GM13977 (cell line): ENCODE data around the gene DLGAP4.

Experiments used
- DNase-seq: peaks from one replicate; pipeline ENCODE4 v3.0.0; 2012; ENCODE audit warnings: low spot score
- in situ Hi-C: fragments of 300-500 bp; cut with MboI; formaldehyde crosslinking; loops from one replicate; pipeline ENCODE4 v1.12.0; 2022; ENCODE audit warnings: low sequenced_read_pairs, low pct_unique_long_range_greater_than_20kb, mixed read lengths, inconsistent platforms; ENCODE audit not compliant: unreplicated experiment
- TF ChIP-seq, protein P1 (sequence below): IDR thresholded peaks from 2 replicates; pipeline ENCODE4 v1.5.1; 2012; ENCODE audit warnings: mild to moderate bottlenecking, control low read depth; ENCODE audit not compliant: insufficient read depth; ENCODE audit errors: extremely low read depth, missing control alignments

The DLGAP4 gene

GRCh38 chr20:36491901-36492617 lies 185.9 kb downstream of the DLGAP4 start:
- in situ Hi-C loops, result no loop called here
- TF ChIP-seq, protein P1, sequence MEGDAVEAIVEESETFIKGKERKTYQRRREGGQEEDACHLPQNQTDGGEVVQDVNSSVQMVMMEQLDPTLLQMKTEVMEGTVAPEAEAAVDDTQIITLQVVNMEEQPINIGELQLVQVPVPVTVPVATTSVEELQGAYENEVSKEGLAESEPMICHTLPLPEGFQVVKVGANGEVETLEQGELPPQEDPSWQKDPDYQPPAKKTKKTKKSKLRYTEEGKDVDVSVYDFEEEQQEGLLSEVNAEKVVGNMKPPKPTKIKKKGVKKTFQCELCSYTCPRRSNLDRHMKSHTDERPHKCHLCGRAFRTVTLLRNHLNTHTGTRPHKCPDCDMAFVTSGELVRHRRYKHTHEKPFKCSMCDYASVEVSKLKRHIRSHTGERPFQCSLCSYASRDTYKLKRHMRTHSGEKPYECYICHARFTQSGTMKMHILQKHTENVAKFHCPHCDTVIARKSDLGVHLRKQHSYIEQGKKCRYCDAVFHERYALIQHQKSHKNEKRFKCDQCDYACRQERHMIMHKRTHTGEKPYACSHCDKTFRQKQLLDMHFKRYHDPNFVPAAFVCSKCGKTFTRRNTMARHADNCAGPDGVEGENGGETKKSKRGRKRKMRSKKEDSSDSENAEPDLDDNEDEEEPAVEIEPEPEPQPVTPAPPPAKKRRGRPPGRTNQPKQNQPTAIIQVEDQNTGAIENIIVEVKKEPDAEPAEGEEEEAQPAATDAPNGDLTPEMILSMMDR, result no peak
- no peak for DNase-seq

- in situ Hi-C loops, result no loop called here
- no peak for DNase-seq
- TF ChIP-seq, protein P1, result peak; percentile 49
Observed at GRCh38 chr20:36493051-36493800, 187.1 kb downstream of the DLGAP4 start.

DNA sequence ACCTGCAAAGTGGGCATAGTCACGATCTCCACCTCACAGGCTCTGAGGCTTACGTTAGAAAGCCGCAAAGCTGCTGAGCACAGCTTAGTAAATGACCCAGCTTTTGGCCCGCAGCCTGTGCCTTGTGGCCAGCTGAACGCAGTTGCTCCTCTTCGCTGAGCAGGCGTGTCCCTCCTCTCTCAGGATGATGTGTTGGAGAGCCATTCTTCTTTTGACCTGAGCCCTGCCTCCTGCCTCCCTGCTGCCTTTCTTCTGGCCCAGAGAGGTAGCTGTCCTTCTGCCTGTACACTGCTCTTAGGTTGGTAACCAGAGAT lies 187.6 kb downstream of the DLGAP4 start:
- TF ChIP-seq, protein P1, result no peak
- no peak for DNase-seq
- in situ Hi-C loops, result no loop called here

GRCh38 chr20:36496707-36497669 lies 190.8 kb downstream of the DLGAP4 start:
- no peak for DNase-seq
- TF ChIP-seq, protein P1, result no peak
- in situ Hi-C loops, result no loop called here

GRCh38 chr20:36497856-36498255 lies 191.7 kb downstream of the DLGAP4 start:
- TF ChIP-seq, protein P1, result no peak
- in situ Hi-C loops, result no loop called here
- DNase-seq, result no peak
